Sigmoid colon (tissue), 7 donors: ENCODE measurements around the gene RNF157. TPM values are rescaled to one million over a fixed set of nuclear protein-coding genes. Genes with fewer than 3 reads are reported as not detected.

Source experiments
- DNase-seq: peaks from one replicate; pipeline ENCODE4 v3.0.0-alpha.2; 2019
- H3K27ac ChIP-seq, 4 donors: fragments of 200-600 bp; sonication (generic); one replicate each; pipeline ENCODE4 v1.5.1; 2016 to 2019; ENCODE audit warnings: mild to moderate bottlenecking in 1 of 4
- H3K27me3 ChIP-seq, 3 donors: fragments of 200-600 bp; sonication (generic); one replicate each; pipeline ENCODE4 v1.5.1; 2019; ENCODE audit warnings: mild to moderate bottlenecking in 1 of 3
- H3K36me3 ChIP-seq, 4 donors: fragments of 200-600 bp; sonication (generic); one replicate each; pipeline ENCODE4 v1.5.1; 2016 to 2019
- H3K4me1 ChIP-seq, 4 donors: fragments of 200-600 bp; sonication (generic); one replicate each; pipeline ENCODE4 v1.5.1; 2017 to 2019
- H3K4me3 ChIP-seq, 4 donors: fragments of 200-600 bp; sonication (generic); one replicate each; pipeline ENCODE4 v1.5.1; 2017 to 2019; ENCODE audit warnings: mild to moderate bottlenecking in 2 of 4, moderate library complexity in 1 of 4
- H3K9me3 ChIP-seq, 4 donors: fragments of 200-600 bp in 3 of 4; sonication (generic) in 3 of 4; one replicate each; pipeline versions ENCODE4 v1.5.1 to v1.6.1; 2013 to 2019
- CTCF ChIP-seq, 4 experiments: fragments of 450-650 bp in 3 of 4; fragments of 200-600 bp in 1 of 4; IDR thresholded peaks; one replicate each; pipeline ENCODE4 v1.5.1; 2016 to 2019; ENCODE audit warnings: antibody characterized with exemption in 4 of 4, mild to moderate bottlenecking in 3 of 4, moderate library complexity in 2 of 4
- EP300 ChIP-seq, 4 donors: sonication (generic); formaldehyde crosslinking; IDR thresholded peaks; one replicate each; pipeline ENCODE4 v1.6.1; 2017; ENCODE audit warnings: antibody characterized with exemption in 4 of 4
- POLR2A ChIP-seq, 2 donors: fragments of 450-650 bp; IDR thresholded peaks; one replicate each; pipeline ENCODE4 v1.6.1; 2016; ENCODE audit warnings: antibody characterized with exemption in 2 of 2, mild to moderate bottlenecking in 2 of 2, moderate library complexity in 2 of 2
- POLR2AphosphoS5 ChIP-seq, 4 donors: sonication (generic); formaldehyde crosslinking; IDR thresholded peaks; one replicate each; pipeline ENCODE4 v1.6.1; 2017; ENCODE audit warnings: antibody characterized with exemption in 4 of 4
- WGBS, 2 donors: extraction: QIAGEN DNeasy Blood & Tissue Kit; methylation state at CpG; one replicate each; pipeline ENCODE4 v1.1.7; 2013; 5-methylcytosine and 5-hydroxymethylcytosine counted together
- intact Hi-C: fragments of 100-400 bp; cut with DNase I; formaldehyde crosslinking; loops from one replicate; pipeline ENCODE4 v1.15.1; 2023
- polyA plus RNA-seq, 3 donors: library from polyadenylated mRNA; stranded (reverse); fragments of 200-250 nt; gene quantifications; one replicate each; pipeline ENCODE4 v1.2.3, GENCODE V29; 2013
- total RNA-seq, 4 donors: library from RNA; depleted of rRNA; stranded (reverse); fragments of >200 nt; gene quantifications; one replicate each; pipeline ENCODE4 v1.1.0, GENCODE V29; 2016
- donor health status: healthy with polysubstance abuse.
- donor health status: Bipolar disorder and iron deficiency.
- donor health status: healthy.

RNF157 gene
- total and polyA plus RNA-seq, 7 donors = 3.1 to 29.5 (median 6.0) TPM

- peaks cover 0 to 12% (median 12%) of the 10 kb centered on the region in 3 donors for H3K27me3 ChIP-seq
- WGBS, 2 donors = 81 to 89% methylated on average over 15 of the region's 15 CpGs
- H3K4me1 ChIP-seq = peaks cover 0 to 20% (median 14%) of the 10 kb centered on the region in 4 donors
- no peak overlapping the region for H3K27ac ChIP-seq
- TF ChIP-seq EP300 (IDR thresholded peaks at IDR 0.05) (no peak), POLR2AphosphoS5 (IDR thresholded peaks at IDR 0.05) (no peak), POLR2A (IDR thresholded peaks at IDR 0.05) (no peak), CTCF (IDR thresholded peaks at IDR 0.05) (no peak)
- intact Hi-C loops = no loop called here
- H3K9me3 ChIP-seq = no peaks in the 10 kb centered on the region
- peak overlapping the region in 2 of 4 donors; percentile 61 to 64 for H3K4me3 ChIP-seq
- H3K36me3 ChIP-seq = no peaks in the 10 kb centered on the region
- peak; percentile 32 for DNase-seq
Measured at GRCh38 chr17:76241691-76242255, 1.5 kb upstream of the RNF157 start.

GRCh38 chr17:76241204-76241538 lies 878 bp upstream of the RNF157 start:
- no peak for TF ChIP-seq POLR2AphosphoS5 (IDR thresholded peaks at IDR 0.05)
- no peak for TF ChIP-seq POLR2A (IDR thresholded peaks at IDR 0.05)
- no peak for TF ChIP-seq CTCF (IDR thresholded peaks at IDR 0.05)
- no peak for TF ChIP-seq EP300 (IDR thresholded peaks at IDR 0.05)
- H3K27ac ChIP-seq = peak overlapping the region in 3 of 4 donors; percentile 41 to 69 (median 50)
- H3K4me1 ChIP-seq = peaks cover 0 to 20% (median 14%) of the 10 kb centered on the region in 4 donors
- peak overlapping the region; percentile 33 to 64 (median 56) for H3K4me3 ChIP-seq
- peak; percentile 82 for DNase-seq
- H3K36me3 ChIP-seq = no peaks in the 10 kb centered on the region
- intact Hi-C loops = no loop called here
- WGBS, 2 donors = 9 to 14% methylated on average over 12 of the region's 12 CpGs
- H3K9me3 ChIP-seq = no peaks in the 10 kb centered on the region
- peaks cover 0 to 12% (median 12%) of the 10 kb centered on the region in 3 donors for H3K27me3 ChIP-seq

GRCh38 chr17:76239538-76240274 lies 587 bp downstream of the RNF157 start:
- peaks cover 0 to 20% (median 14%) of the 10 kb centered on the region in 4 donors for H3K4me1 ChIP-seq
- peaks cover 0 to 12% (median 9%) of the 10 kb centered on the region in 3 donors for H3K27me3 ChIP-seq
- WGBS, 2 donors = 3 to 7% methylated on average over 75 of the region's 75 CpGs
- no peak for TF ChIP-seq POLR2AphosphoS5 (IDR thresholded peaks at IDR 0.05)
- no peak for TF ChIP-seq POLR2A (IDR thresholded peaks at IDR 0.05)
- peak; percentile 53 for DNase-seq
- peak overlapping the region; percentile 35 to 64 (median 56) for H3K4me3 ChIP-seq
- no peaks in the 10 kb centered on the region for H3K9me3 ChIP-seq
- peak overlapping the region; percentile 48 to 53 (median 50) for H3K27ac ChIP-seq
- H3K36me3 ChIP-seq = no peaks in the 10 kb centered on the region
- intact Hi-C loops = loop anchor here (1.0 kb wide), 1 partner anchor 27 kb away; no protein-coding TSS in a partner anchor

GRCh38 chr17:76238847-76239537 lies 1.3 kb downstream of the RNF157 start:
- TF ChIP-seq EP300 (IDR thresholded peaks at IDR 0.05) (no peak), POLR2AphosphoS5 (IDR thresholded peaks at IDR 0.05) (no peak), CTCF (IDR thresholded peaks at IDR 0.05) (no peak), POLR2A (IDR thresholded peaks at IDR 0.05) (no peak)
- Histone ChIP-seq H3K27ac (peak overlapping the region in 3 of 4 donors; percentile 49 to 53 (median 52)), H3K36me3 (no peaks in the 10 kb centered on the region), H3K4me3 (peak overlapping the region in 2 of 4 donors; percentile 61 to 64), H3K27me3 (peaks cover 0 to 12% (median 9%) of the 10 kb centered on the region in 3 donors), H3K4me1 (peaks cover 0 to 20% (median 14%) of the 10 kb centered on the region in 4 donors), H3K9me3 (no peaks in the 10 kb centered on the region)
- 51 to 62% methylated on average over 11 of the region's 11 CpGs for WGBS, 2 donors
- intact Hi-C loops = no loop called here
- no peak for DNase-seq

GRCh38 chr17:76237859-76238313 lies 2.4 kb downstream of the RNF157 start:
- 17 to 60% methylated on average over 7 of the region's 7 CpGs for WGBS, 2 donors
- intact Hi-C loops = no loop called here
- no peak overlapping the region for H3K4me3 ChIP-seq
- peaks cover 0 to 20% (median 14%) of the 10 kb centered on the region in 4 donors for H3K4me1 ChIP-seq
- H3K27me3 ChIP-seq = peaks cover 0 to 4% (median 2%) of the 10 kb centered on the region in 3 donors
- TF ChIP-seq CTCF (IDR thresholded peaks at IDR 0.05) (no peak), POLR2A (IDR thresholded peaks at IDR 0.05) (no peak), POLR2AphosphoS5 (IDR thresholded peaks at IDR 0.05) (no peak), EP300 (IDR thresholded peaks at IDR 0.05) (no peak)
- peak; percentile 8 for DNase-seq
- H3K27ac ChIP-seq = no peak overlapping the region
- H3K36me3 ChIP-seq = no peaks in the 10 kb centered on the region
- H3K9me3 ChIP-seq = no peaks in the 10 kb centered on the region
